K562 (cell line): ENCODE measurements around the gene ABCB9. TPM values are rescaled to one million over a fixed set of nuclear protein-coding genes. Genes with fewer than 3 reads are reported as not detected.

Source experiments
- ARID1B ChIP-seq: fragments of 450-650 bp; IDR thresholded peaks from 2 replicates; pipeline ENCODE4 v1.6.1; 2016; ENCODE audit warnings: antibody characterized with exemption, mild to moderate bottlenecking, inconsistent platforms
- ATF6 ChIP-seq: sonication (generic); formaldehyde crosslinking; IDR thresholded peaks from 2 replicates; pipeline ENCODE4 v1.4.0; 2020; ENCODE audit warnings: mild to moderate bottlenecking, missing genetic modification reagents
- CEBPG ChIP-seq, 3 experiments: fragments of 200-800 bp in 1 of 3; sonication (Bioruptor generic) in 1 of 3; sonication (generic) in 1 of 3; formaldehyde crosslinking in 1 of 3; IDR thresholded peaks in 2 of 3; conservative IDR thresholded peaks in 1 of 3; 2 replicates each; pipeline versions ENCODE4 v1.6.1 to v1.8.0; 2016 to 2022; ENCODE audit warnings: missing compliant biosample characterization in 2 of 3, missing genetic modification characterization in 2 of 3, mild to moderate bottlenecking in 1 of 3, missing genetic modification reagents in 1 of 3
- CREM ChIP-seq: IDR thresholded peaks from 2 replicates; pipeline ENCODE4 v1.6.1; 2014; ENCODE audit warnings: antibody characterized with exemption, low read depth
- DNMT1 ChIP-seq: fragments of 450-650 bp; IDR thresholded peaks from 2 replicates; pipeline ENCODE4 v1.6.1; 2016; ENCODE audit warnings: antibody characterized with exemption, mild to moderate bottlenecking
- DPF2 ChIP-seq: fragments of 450-650 bp; IDR thresholded peaks from 2 replicates; pipeline ENCODE4 v1.6.1; 2016
- ETV1 ChIP-seq: fragments of 450-650 bp; conservative IDR thresholded peaks from 2 replicates; pipeline ENCODE4 v1.6.1; 2016; ENCODE audit warnings: missing genetic modification characterization, control low read depth, low read depth, missing compliant biosample characterization
- FOXK1 ChIP-seq: sonication (generic); formaldehyde crosslinking; IDR thresholded peaks from 2 replicates; pipeline ENCODE4 v1.8.0; 2022; ENCODE audit warnings: missing genetic modification reagents, mild to moderate bottlenecking, borderline replicate concordance
- GTF2E2 ChIP-seq: fragments of 200-800 bp; sonication (Bioruptor generic); IDR thresholded peaks from 2 replicates; pipeline ENCODE4 v1.6.1; 2016; ENCODE audit warnings: missing genetic modification characterization, missing compliant biosample characterization
- HDAC2 ChIP-seq: fragments of 450-650 bp; IDR thresholded peaks from 2 replicates; pipeline ENCODE4 v1.6.1; 2016; ENCODE audit warnings: mild to moderate bottlenecking
- HNRNPUL1 ChIP-seq: fragments of 200-400 bp; formaldehyde crosslinking; IDR thresholded peaks from 2 replicates; pipeline ENCODE4 v1.6.1; 2017; ENCODE audit warnings: low read length
- KDM1A ChIP-seq, 2 experiments: fragments of 450-650 bp; IDR thresholded peaks; 2 replicates each; pipeline ENCODE4 v1.6.1; 2016; ENCODE audit warnings: mild to moderate bottlenecking in 2 of 2
- NFATC3 ChIP-seq: fragments of 450-650 bp; IDR thresholded peaks from 2 replicates; pipeline ENCODE4 v1.6.1; 2017; ENCODE audit warnings: mild to moderate bottlenecking
- PRPF4 ChIP-seq: fragments of 200-400 bp; formaldehyde crosslinking; IDR thresholded peaks from one replicate; pipeline ENCODE4 v1.6.1; 2017; ENCODE audit warnings: low read length, low read depth, mild to moderate bottlenecking; ENCODE audit not compliant: insufficient read depth, poor library complexity, severe bottlenecking
- SAFB ChIP-seq: fragments of 200-400 bp; formaldehyde crosslinking; IDR thresholded peaks from 2 replicates; pipeline ENCODE4 v1.6.1; 2017; ENCODE audit warnings: low read depth, low read length, borderline replicate concordance
- SNRNP70 ChIP-seq: fragments of 200-400 bp; formaldehyde crosslinking; optimal IDR thresholded peaks from 2 replicates; pipeline ENCODE3; 2017; ENCODE audit warnings: low read depth, low read length
- SOX6 ChIP-seq: fragments of 450-650 bp; IDR thresholded peaks from 2 replicates; pipeline ENCODE4 v1.6.1; 2014; ENCODE audit warnings: mild to moderate bottlenecking
- TAF1 ChIP-seq: IDR thresholded peaks from 2 replicates; pipeline ENCODE4 v1.6.1; 2011; ENCODE audit warnings: mild to moderate bottlenecking, low read length, moderate library complexity; ENCODE audit not compliant: insufficient read depth, control insufficient read depth, severe bottlenecking; ENCODE audit errors: extremely low read depth
- TAF7 ChIP-seq: fragments of 450-650 bp; IDR thresholded peaks from 2 replicates; pipeline ENCODE4 v1.6.1; 2016; ENCODE audit warnings: missing genetic modification characterization, missing compliant biosample characterization
- TEAD4 ChIP-seq, 2 experiments: sonication (generic) in 1 of 2; formaldehyde crosslinking in 1 of 2; IDR thresholded peaks; 2 replicates each; pipeline versions ENCODE4 v1.6.1 to v1.8.0; 2012 to 2022; ENCODE audit warnings: borderline replicate concordance in 1 of 2, inconsistent platforms in 1 of 2, low read length in 1 of 2, mild to moderate bottlenecking in 1 of 2, missing genetic modification reagents in 1 of 2
- TGIF2 ChIP-seq: sonication (generic); formaldehyde crosslinking; IDR thresholded peaks from 2 replicates; pipeline ENCODE4 v1.8.1; 2022; ENCODE audit warnings: mild to moderate bottlenecking, missing genetic modification reagents, moderate library complexity
- polyA plus RNA-seq, 8 experiments: library from polyadenylated mRNA; depleted of rRNA in 4 of 8; stranded (reverse) in 5 of 8; unstranded in 3 of 8; fragments of >200 nt; fragmentation: Nextera tagmentation in 2 of 8; fragmentation: Illumina TruSeq in 1 of 8; extraction: Ambion mirVana in 2 of 8; extraction: Trizol in 1 of 8; gene quantifications; 2 replicates each; pipeline versions ENCODE4 v1.2.1 to v1.2.3, GENCODE V29; 2011 to 2014; ENCODE audit warnings: inconsistent platforms in 1 of 8, missing spikeins in 1 of 8
- total RNA-seq, 7 experiments: library from RNA; depleted of rRNA in 6 of 7; stranded (reverse); fragments of >200 nt in 6 of 7; fragmentation: Illumina TruSeq in 2 of 7; extraction: Trizol in 2 of 7; gene quantifications; 2 replicates each; pipeline versions ENCODE4 v1.2.1 to v1.2.3, GENCODE V29; 2011 to 2021; ENCODE audit warnings: low replicate concordance in 1 of 7
- TF ChIP-seq, protein P1 (sequence below): fragments of 250-450 bp; sonication (Bioruptor Pico); IDR thresholded peaks from 2 replicates; pipeline ENCODE4 v1.8.0; 2021; ENCODE audit warnings: mild to moderate bottlenecking, moderate library complexity

ABCB9 gene
- total and polyA plus RNA-seq, 9 of the 15 experiments (the other 6 are each of a cell fraction or from before 2014, with no cell fraction given), result 0.20 to 12.6 (median 6.2) TPM

GRCh38 chr12:122974274-122974891, 8.1 kb upstream of the ABCB9 start (continued):
- TF ChIP-seq ATF6, result no peak
- TF ChIP-seq SAFB, result no peak
- TF ChIP-seq TAF7 (tag), result no peak
- no peak for TF ChIP-seq PRPF4
- TF ChIP-seq DPF2, result 0 out of 2 replicates have a peak, but pooled peaks have one; percentile 2
- TF ChIP-seq ARID1B, result no peak
- TF ChIP-seq SNRNP70, result no peak
- peak; percentile 82 for TF ChIP-seq GTF2E2 (tag)
- no peak for TF ChIP-seq TGIF2
- no peak for TF ChIP-seq TEAD4 (IDR thresholded peaks at IDR 0.05; ENCODE audit: low read length)
- no peak for TF ChIP-seq TEAD4 (CRISPR knock-in tag; IDR thresholded peaks at IDR 0.05; ENCODE audit: borderline replicate concordance)
- TF ChIP-seq ETV1 (tag), result peak; percentile 92
- peak; percentile 83 for TF ChIP-seq CREM
- no peak for TF ChIP-seq DNMT1
- TF ChIP-seq SOX6, result no peak
- peak; percentile 45 for TF ChIP-seq TAF1
- no peak for TF ChIP-seq KDM1A (IDR thresholded peaks at IDR 0.05)
- TF ChIP-seq, protein P1, sequence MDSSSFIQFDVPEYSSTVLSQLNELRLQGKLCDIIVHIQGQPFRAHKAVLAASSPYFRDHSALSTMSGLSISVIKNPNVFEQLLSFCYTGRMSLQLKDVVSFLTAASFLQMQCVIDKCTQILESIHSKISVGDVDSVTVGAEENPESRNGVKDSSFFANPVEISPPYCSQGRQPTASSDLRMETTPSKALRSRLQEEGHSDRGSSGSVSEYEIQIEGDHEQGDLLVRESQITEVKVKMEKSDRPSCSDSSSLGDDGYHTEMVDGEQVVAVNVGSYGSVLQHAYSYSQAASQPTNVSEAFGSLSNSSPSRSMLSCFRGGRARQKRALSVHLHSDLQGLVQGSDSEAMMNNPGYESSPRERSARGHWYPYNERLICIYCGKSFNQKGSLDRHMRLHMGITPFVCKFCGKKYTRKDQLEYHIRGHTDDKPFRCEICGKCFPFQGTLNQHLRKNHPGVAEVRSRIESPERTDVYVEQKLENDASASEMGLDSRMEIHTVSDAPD (CRISPR knock-in tag), result no peak
- peak; percentile 75; the same call in 1 of the 2 replicates for TF ChIP-seq NFATC3
- TF ChIP-seq FOXK1 (CRISPR knock-in tag), result no peak
- no peak for TF ChIP-seq HNRNPUL1
- no peak for TF ChIP-seq HDAC2
- peak; percentile 97 for TF ChIP-seq CEBPG (CRISPR knock-in tag; IDR thresholded peaks at IDR 0.05)
- TF ChIP-seq CEBPG (tag; conservative IDR thresholded peaks at IDR 0.05 in 1 of 2, IDR thresholded peaks at IDR 0.05 in 1 of 2), result peak; percentile 73 to 87
